Measurements from ENCODE around the gene OR1A2.
"Not testable (repeated sequence)": the region's sequence is repeated elsewhere in the genome, so short reads cannot be mapped to it uniquely, and the experiment has no call there.

OR1A2 gene

DNA sequence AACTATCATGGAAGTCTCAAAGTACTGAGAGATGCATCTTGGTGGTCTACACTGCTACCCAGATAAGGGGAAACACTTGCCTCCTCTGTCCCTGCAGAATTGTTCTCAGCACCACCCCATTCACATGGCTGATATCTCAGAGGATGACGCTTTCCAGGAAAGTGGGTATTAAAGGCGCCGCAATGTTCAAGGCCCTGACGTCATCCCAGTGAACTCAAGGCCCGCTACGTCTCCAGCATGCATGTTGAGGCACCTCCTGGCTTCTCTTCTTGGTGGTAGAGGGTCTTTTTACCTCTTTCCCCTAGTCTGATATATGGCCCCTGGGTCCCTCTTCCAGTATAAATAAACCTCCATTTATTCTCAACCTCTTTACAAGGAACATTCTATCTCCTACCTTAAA lies 11.2 kb downstream of the OR1A2 start:
- DNase-seq (ENCODE audit: low spot score), result no peak
- no peaks in the 10 kb centered on the region for H3K27me3 ChIP-seq (ENCODE audit: insufficient read depth, poor library complexity, severe bottlenecking)
- H3K4me1 ChIP-seq (ENCODE audit: insufficient read depth, poor library complexity, severe bottlenecking), result no peaks in the 10 kb centered on the region
- H3K27ac ChIP-seq (ENCODE audit: poor library complexity, severe bottlenecking), result no peak overlapping the region
- H3K9me3 ChIP-seq (ENCODE audit: severe bottlenecking), result no peaks in the 10 kb centered on the region
- H3K4me3 ChIP-seq (ENCODE audit: severe bottlenecking), result no peak overlapping the region
- TF ChIP-seq, protein P1, sequence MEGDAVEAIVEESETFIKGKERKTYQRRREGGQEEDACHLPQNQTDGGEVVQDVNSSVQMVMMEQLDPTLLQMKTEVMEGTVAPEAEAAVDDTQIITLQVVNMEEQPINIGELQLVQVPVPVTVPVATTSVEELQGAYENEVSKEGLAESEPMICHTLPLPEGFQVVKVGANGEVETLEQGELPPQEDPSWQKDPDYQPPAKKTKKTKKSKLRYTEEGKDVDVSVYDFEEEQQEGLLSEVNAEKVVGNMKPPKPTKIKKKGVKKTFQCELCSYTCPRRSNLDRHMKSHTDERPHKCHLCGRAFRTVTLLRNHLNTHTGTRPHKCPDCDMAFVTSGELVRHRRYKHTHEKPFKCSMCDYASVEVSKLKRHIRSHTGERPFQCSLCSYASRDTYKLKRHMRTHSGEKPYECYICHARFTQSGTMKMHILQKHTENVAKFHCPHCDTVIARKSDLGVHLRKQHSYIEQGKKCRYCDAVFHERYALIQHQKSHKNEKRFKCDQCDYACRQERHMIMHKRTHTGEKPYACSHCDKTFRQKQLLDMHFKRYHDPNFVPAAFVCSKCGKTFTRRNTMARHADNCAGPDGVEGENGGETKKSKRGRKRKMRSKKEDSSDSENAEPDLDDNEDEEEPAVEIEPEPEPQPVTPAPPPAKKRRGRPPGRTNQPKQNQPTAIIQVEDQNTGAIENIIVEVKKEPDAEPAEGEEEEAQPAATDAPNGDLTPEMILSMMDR (IDR thresholded peaks at IDR 0.05; ENCODE audit: poor library complexity, severe bottlenecking), result no peak
- no peaks in the 10 kb centered on the region for H3K36me3 ChIP-seq (ENCODE audit: low read depth)
- ATAC-seq (ENCODE audit: low read depth), result no peak

DNA sequence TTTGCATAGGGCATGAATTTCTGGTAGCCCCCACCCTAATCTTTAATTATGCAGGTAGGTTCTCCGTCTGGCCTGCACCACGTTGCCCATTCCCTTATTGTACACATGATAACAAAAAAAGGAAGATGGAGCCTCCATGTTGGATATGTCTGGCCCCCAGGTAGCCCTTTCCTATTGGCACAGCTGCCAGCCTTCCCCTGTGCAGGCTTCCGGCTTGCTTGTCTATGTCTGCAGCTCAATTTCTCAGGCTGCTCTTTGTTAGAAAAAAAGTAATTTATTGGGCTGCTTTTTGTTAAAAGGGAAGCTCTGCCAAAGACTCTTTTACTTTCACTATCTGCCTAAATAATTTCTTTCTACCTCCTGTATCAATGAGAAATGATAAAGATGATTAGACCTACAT lies 15.7 kb downstream of the OR1A2 start:
- no peak for DNase-seq (ENCODE audit: low spot score)

DNA sequence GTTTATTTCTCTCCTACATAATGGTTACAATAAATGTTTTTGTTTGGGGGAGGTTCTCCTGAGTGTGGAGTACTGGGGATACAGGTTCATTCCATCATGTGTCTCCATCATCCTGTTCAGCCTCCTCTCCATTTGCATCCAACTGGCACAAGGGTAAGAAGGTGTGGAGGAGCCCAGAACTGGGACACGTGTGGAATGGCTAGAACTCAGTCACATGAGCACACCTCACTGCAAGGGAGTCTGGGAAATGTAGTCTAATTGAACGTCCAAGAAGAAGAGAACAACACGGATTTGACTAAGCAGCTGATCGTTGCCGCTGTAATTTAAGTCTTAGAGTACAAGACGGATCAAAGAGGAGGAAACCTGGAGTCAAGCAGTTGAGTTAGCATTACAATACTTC lies 16.3 kb downstream of the OR1A2 start:
- TF ChIP-seq, protein P1 (IDR thresholded peaks at IDR 0.05; ENCODE audit: poor library complexity, severe bottlenecking), result no peak
- no peaks in the 10 kb centered on the region for H3K9me3 ChIP-seq (ENCODE audit: severe bottlenecking)
- H3K36me3 ChIP-seq (ENCODE audit: low read depth), result no peaks in the 10 kb centered on the region
- no peak overlapping the region for H3K27ac ChIP-seq (ENCODE audit: poor library complexity, severe bottlenecking)
- H3K4me1 ChIP-seq (ENCODE audit: insufficient read depth, poor library complexity, severe bottlenecking), result no peaks in the 10 kb centered on the region
- ATAC-seq (ENCODE audit: low read depth) (no peak), DNase-seq (ENCODE audit: low spot score) (no peak)
- no peak overlapping the region for H3K4me3 ChIP-seq (ENCODE audit: severe bottlenecking)
- no peaks in the 10 kb centered on the region for H3K27me3 ChIP-seq (ENCODE audit: insufficient read depth, poor library complexity, severe bottlenecking)

More for the DNA sequence above, 15.7 kb downstream of the OR1A2 start:
- no peaks in the 10 kb centered on the region for H3K36me3 ChIP-seq (ENCODE audit: low read depth)
- no peak for ATAC-seq (ENCODE audit: low read depth)
- no peaks in the 10 kb centered on the region for H3K27me3 ChIP-seq (ENCODE audit: insufficient read depth, poor library complexity, severe bottlenecking)
- H3K4me1 ChIP-seq (ENCODE audit: insufficient read depth, poor library complexity, severe bottlenecking), result no peaks in the 10 kb centered on the region
- no peak overlapping the region for H3K27ac ChIP-seq (ENCODE audit: poor library complexity, severe bottlenecking)
- no peaks in the 10 kb centered on the region for H3K9me3 ChIP-seq (ENCODE audit: severe bottlenecking)
- no peak overlapping the region for H3K4me3 ChIP-seq (ENCODE audit: severe bottlenecking)
- TF ChIP-seq, protein P1 (IDR thresholded peaks at IDR 0.05; ENCODE audit: poor library complexity, severe bottlenecking), result no peak

DNA sequence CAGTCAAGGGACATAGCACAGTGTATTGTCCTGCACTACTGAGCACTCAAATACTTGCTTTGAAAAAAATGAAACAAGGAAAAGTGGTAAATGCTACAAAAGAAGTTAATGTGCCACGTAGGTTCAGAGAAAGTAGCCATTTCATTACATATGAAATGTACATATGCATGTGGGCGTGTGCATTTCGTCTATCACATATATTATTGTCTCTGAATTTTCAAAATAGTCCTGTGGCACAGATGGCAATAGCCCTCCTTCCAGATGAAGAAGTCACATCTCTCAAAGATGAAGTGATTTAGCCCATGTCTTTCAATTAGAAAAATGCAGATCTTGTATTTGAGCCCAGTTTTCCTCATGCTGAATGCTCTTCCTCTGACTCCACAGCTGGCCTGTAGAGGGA lies 22.7 kb downstream of the OR1A2 start:
- H3K4me3 ChIP-seq (ENCODE audit: severe bottlenecking); H3K9me3 ChIP-seq (ENCODE audit: severe bottlenecking); DNase-seq (ENCODE audit: low spot score); H3K27ac ChIP-seq (ENCODE audit: poor library complexity, severe bottlenecking); ATAC-seq (ENCODE audit: low read depth); H3K27me3 ChIP-seq (ENCODE audit: insufficient read depth, poor library complexity, severe bottlenecking); H3K4me1 ChIP-seq (ENCODE audit: insufficient read depth, poor library complexity, severe bottlenecking); H3K36me3 ChIP-seq (ENCODE audit: low read depth): not testable (repeated sequence)

DNA sequence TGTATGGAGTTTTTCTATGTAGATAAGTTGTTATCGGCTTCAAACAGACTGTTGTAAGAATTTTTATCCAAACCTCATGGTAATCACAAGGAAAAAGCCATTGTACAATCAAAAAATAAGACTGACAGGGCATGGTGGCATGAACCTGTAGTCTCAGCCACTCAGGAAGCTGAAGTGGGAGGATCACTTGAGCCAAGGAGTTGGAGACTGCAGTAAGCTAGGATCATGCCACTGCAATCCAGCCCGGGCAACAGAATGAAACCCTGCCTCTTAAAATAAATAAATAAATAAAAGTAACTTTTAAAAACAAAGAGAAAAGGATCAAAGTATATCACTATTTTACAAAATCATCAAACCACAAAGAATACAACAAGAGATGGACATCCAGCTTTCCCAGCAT lies 24.5 kb downstream of the OR1A2 start:
- no peaks in the 10 kb centered on the region for H3K4me1 ChIP-seq (ENCODE audit: insufficient read depth, poor library complexity, severe bottlenecking)
- ATAC-seq (ENCODE audit: low read depth) (no peak), DNase-seq (ENCODE audit: low spot score) (no peak)
- TF ChIP-seq, protein P1 (IDR thresholded peaks at IDR 0.05; ENCODE audit: poor library complexity, severe bottlenecking), result no peak
- no peak overlapping the region for H3K4me3 ChIP-seq (ENCODE audit: severe bottlenecking)
- H3K27me3 ChIP-seq (ENCODE audit: insufficient read depth, poor library complexity, severe bottlenecking), result peaks cover 2% of the 10 kb centered on the region
- no peaks in the 10 kb centered on the region for H3K36me3 ChIP-seq (ENCODE audit: low read depth)
- H3K27ac ChIP-seq (ENCODE audit: poor library complexity, severe bottlenecking), result no peak overlapping the region
- H3K9me3 ChIP-seq (ENCODE audit: severe bottlenecking), result no peaks in the 10 kb centered on the region

Data from RWPE2 (cell line).